ENCODE results near the gene GHITM.

The GHITM gene

GRCh38 chr10:84196941-84197340, 57.6 kb downstream of the GHITM start:
- H3K27me3 ChIP-seq (ENCODE audit: control insufficient read depth in 5 of 5, insufficient read depth in 4 of 5, low read length in 5 of 5), result peaks cover 26 to 51% (median 44%) of the 10 kb centered on the region in 5 donors
- no peaks in the 10 kb centered on the region for H3K9me3 ChIP-seq (ENCODE audit: control insufficient read depth in 5 of 5, low read length in 5 of 5)
- no peak overlapping the region for H3K27ac ChIP-seq (ENCODE audit: low read depth, low read length)
- H3K36me3 ChIP-seq (ENCODE audit: control insufficient read depth in 5 of 5, insufficient read depth in 5 of 5, low read length in 5 of 5), result no peaks in the 10 kb centered on the region
- no peak overlapping the region for H3K4me3 ChIP-seq (ENCODE audit: low read depth in 1 of 5, low read length in 5 of 5)
- no peak overlapping the region for H3K9ac ChIP-seq (ENCODE audit: low read length in 5 of 5)
- H3K4me1 ChIP-seq (ENCODE audit: control insufficient read depth in 5 of 5, insufficient read depth in 5 of 5, low read length in 5 of 5), result peaks cover 0 to 16% (median 12%) of the 10 kb centered on the region in 5 donors

GRCh38 chr10:84197643-84198042, 58.3 kb downstream of the GHITM start:
- H3K4me3 ChIP-seq (ENCODE audit: low read depth in 1 of 5, low read length in 5 of 5), result no peak overlapping the region

GRCh38 chr10:84198206-84198915, 59.1 kb downstream of the GHITM start:
- peaks cover 0 to 16% (median 12%) of the 10 kb centered on the region in 5 donors for H3K4me1 ChIP-seq (ENCODE audit: control insufficient read depth in 5 of 5, insufficient read depth in 5 of 5, low read length in 5 of 5)
- no peak overlapping the region for H3K27ac ChIP-seq (ENCODE audit: low read depth, low read length)
- H3K9ac ChIP-seq (ENCODE audit: low read length in 5 of 5), result no peak overlapping the region
- H3K36me3 ChIP-seq (ENCODE audit: control insufficient read depth in 5 of 5, insufficient read depth in 5 of 5, low read length in 5 of 5), result no peaks in the 10 kb centered on the region
- no peaks in the 10 kb centered on the region for H3K9me3 ChIP-seq (ENCODE audit: control insufficient read depth in 5 of 5, low read length in 5 of 5)
- H3K27me3 ChIP-seq (ENCODE audit: control insufficient read depth in 5 of 5, insufficient read depth in 4 of 5, low read length in 5 of 5), result peaks cover 24 to 49% (median 40%) of the 10 kb centered on the region in 5 donors
- no peak overlapping the region for H3K4me3 ChIP-seq (ENCODE audit: low read depth in 1 of 5, low read length in 5 of 5)

More at GRCh38 chr10:84197643-84198042, 58.3 kb downstream of the GHITM start:
- no peak overlapping the region for H3K27ac ChIP-seq (ENCODE audit: low read depth, low read length)
- peaks cover 26 to 51% (median 44%) of the 10 kb centered on the region in 5 donors for H3K27me3 ChIP-seq (ENCODE audit: control insufficient read depth in 5 of 5, insufficient read depth in 4 of 5, low read length in 5 of 5)
- no peaks in the 10 kb centered on the region for H3K9me3 ChIP-seq (ENCODE audit: control insufficient read depth in 5 of 5, low read length in 5 of 5)
- H3K36me3 ChIP-seq (ENCODE audit: control insufficient read depth in 5 of 5, insufficient read depth in 5 of 5, low read length in 5 of 5), result no peaks in the 10 kb centered on the region
- H3K9ac ChIP-seq (ENCODE audit: low read length in 5 of 5), result no peak overlapping the region
- peaks cover 0 to 16% (median 12%) of the 10 kb centered on the region in 5 donors for H3K4me1 ChIP-seq (ENCODE audit: control insufficient read depth in 5 of 5, insufficient read depth in 5 of 5, low read length in 5 of 5)

- H3K27ac ChIP-seq (ENCODE audit: low read depth, low read length), result no peak overlapping the region
- H3K9ac ChIP-seq (ENCODE audit: low read length in 5 of 5), result no peak overlapping the region
- no peaks in the 10 kb centered on the region for H3K9me3 ChIP-seq (ENCODE audit: control insufficient read depth in 5 of 5, low read length in 5 of 5)
- H3K4me3 ChIP-seq (ENCODE audit: low read depth in 1 of 5, low read length in 5 of 5), result no peak overlapping the region
- no peaks in the 10 kb centered on the region for H3K4me1 ChIP-seq (ENCODE audit: control insufficient read depth in 5 of 5, insufficient read depth in 5 of 5, low read length in 5 of 5)
- no peaks in the 10 kb centered on the region for H3K36me3 ChIP-seq (ENCODE audit: control insufficient read depth in 5 of 5, insufficient read depth in 5 of 5, low read length in 5 of 5)
- peaks cover 4 to 28% (median 20%) of the 10 kb centered on the region in 5 donors for H3K27me3 ChIP-seq (ENCODE audit: control insufficient read depth in 5 of 5, insufficient read depth in 4 of 5, low read length in 5 of 5)
Observed at GRCh38 chr10:84200537-84201243, 61.4 kb downstream of the GHITM start.

- H3K9ac ChIP-seq (ENCODE audit: low read length in 5 of 5), result no peak overlapping the region
- H3K4me3 ChIP-seq (ENCODE audit: low read depth in 1 of 5, low read length in 5 of 5), result no peak overlapping the region
- no peaks in the 10 kb centered on the region for H3K9me3 ChIP-seq (ENCODE audit: control insufficient read depth in 5 of 5, low read length in 5 of 5)
- no peak overlapping the region for H3K27ac ChIP-seq (ENCODE audit: low read depth, low read length)
- H3K27me3 ChIP-seq (ENCODE audit: control insufficient read depth in 5 of 5, insufficient read depth in 4 of 5, low read length in 5 of 5), result peaks cover 0 to 23% (median 15%) of the 10 kb centered on the region in 5 donors
- H3K4me1 ChIP-seq (ENCODE audit: control insufficient read depth in 5 of 5, insufficient read depth in 5 of 5, low read length in 5 of 5), result no peaks in the 10 kb centered on the region
- no peaks in the 10 kb centered on the region for H3K36me3 ChIP-seq (ENCODE audit: control insufficient read depth in 5 of 5, insufficient read depth in 5 of 5, low read length in 5 of 5)
Observed at GRCh38 chr10:84201244-84201606, 61.9 kb downstream of the GHITM start.

GRCh38 chr10:84201682-84202081, 62.4 kb downstream of the GHITM start:
- Histone ChIP-seq H3K36me3 (ENCODE audit: control insufficient read depth in 5 of 5, insufficient read depth in 5 of 5, low read length in 5 of 5) (no peaks in the 10 kb centered on the region), H3K27me3 (ENCODE audit: control insufficient read depth in 5 of 5, insufficient read depth in 4 of 5, low read length in 5 of 5) (peaks cover 0 to 22% (median 11%) of the 10 kb centered on the region in 5 donors), H3K9ac (ENCODE audit: low read length in 5 of 5) (no peak overlapping the region), H3K27ac (ENCODE audit: low read depth, low read length) (no peak overlapping the region), H3K4me3 (ENCODE audit: low read depth in 1 of 5, low read length in 5 of 5) (no peak overlapping the region), H3K9me3 (ENCODE audit: control insufficient read depth in 5 of 5, low read length in 5 of 5) (no peaks in the 10 kb centered on the region), H3K4me1 (ENCODE audit: control insufficient read depth in 5 of 5, insufficient read depth in 5 of 5, low read length in 5 of 5) (no peaks in the 10 kb centered on the region)

- Histone ChIP-seq H3K27me3 (ENCODE audit: control insufficient read depth in 5 of 5, insufficient read depth in 4 of 5, low read length in 5 of 5) (peaks cover 0 to 17% (median 11%) of the 10 kb centered on the region in 5 donors), H3K9me3 (ENCODE audit: control insufficient read depth in 5 of 5, low read length in 5 of 5) (no peaks in the 10 kb centered on the region), H3K4me1 (ENCODE audit: control insufficient read depth in 5 of 5, insufficient read depth in 5 of 5, low read length in 5 of 5) (no peaks in the 10 kb centered on the region), H3K9ac (ENCODE audit: low read length in 5 of 5) (no peak overlapping the region), H3K36me3 (ENCODE audit: control insufficient read depth in 5 of 5, insufficient read depth in 5 of 5, low read length in 5 of 5) (no peaks in the 10 kb centered on the region), H3K27ac (ENCODE audit: low read depth, low read length) (no peak overlapping the region), H3K4me3 (ENCODE audit: low read depth in 1 of 5, low read length in 5 of 5) (no peak overlapping the region)
Observed at GRCh38 chr10:84202349-84202748, 63.0 kb downstream of the GHITM start.
